ENCODE data around the gene ACOX3.

- no peak for TF ChIP-seq CTCF (conservative IDR thresholded peaks at IDR 0.05)
- TF ChIP-seq ZFX (IDR thresholded peaks at IDR 0.05) = no peak
Measured at GRCh38 chr4:8321771-8322170, 118.8 kb downstream of the ACOX3 start.
